Thymus (tissue), 11 donors: ENCODE measurements around the gene ACSL6. TPM values are rescaled to one million over a fixed set of nuclear protein-coding genes. Genes with fewer than 3 reads are reported as not detected.

Experiments
- DNase-seq, 9 donors: peaks; one replicate each; pipeline ENCODE4 v3.0.0-alpha.2; 2013; ENCODE audit warnings: low spot score in 9 of 9, low read depth in 6 of 9, missing footprints in 1 of 9
- H3K27ac ChIP-seq, 2 donors: one replicate each; pipeline ENCODE4 v1.5.1; 2013; ENCODE audit warnings: control low read depth in 1 of 2, low read depth in 1 of 2, low read length in 1 of 2, mild to moderate bottlenecking in 1 of 2, moderate library complexity in 1 of 2
- H3K27me3 ChIP-seq, 2 donors: one replicate each; pipeline ENCODE4 v1.5.1; 2013; ENCODE audit warnings: low read length in 1 of 2; ENCODE audit not compliant: control insufficient read depth in 2 of 2, insufficient read depth in 1 of 2
- H3K36me3 ChIP-seq, 2 donors: one replicate each; pipeline ENCODE4 v1.5.1; 2013; ENCODE audit warnings: low read length in 1 of 2, mild to moderate bottlenecking in 1 of 2, moderate library complexity in 1 of 2; ENCODE audit not compliant: control insufficient read depth in 2 of 2, insufficient read depth in 2 of 2
- H3K4me1 ChIP-seq, 2 donors: one replicate each; pipeline ENCODE4 v1.5.1; 2013; ENCODE audit warnings: low read length in 2 of 2; ENCODE audit not compliant: control insufficient read depth in 2 of 2, insufficient read depth in 2 of 2
- H3K4me3 ChIP-seq, 2 donors: one replicate each; pipeline ENCODE4 v1.5.1; 2013; ENCODE audit warnings: low read length in 2 of 2, control low read depth in 1 of 2, mild to moderate bottlenecking in 1 of 2
- H3K9me3 ChIP-seq, 2 donors: one replicate each; pipeline ENCODE4 v1.5.1; 2013; ENCODE audit warnings: low read length in 1 of 2, mild to moderate bottlenecking in 1 of 2; ENCODE audit not compliant: control insufficient read depth in 2 of 2, insufficient read depth in 1 of 2
- WGBS: extraction: QIAGEN DNeasy Blood & Tissue Kit; methylation state at CpG from one replicate; pipeline ENCODE4 v1.1.7; 2013; 5-methylcytosine and 5-hydroxymethylcytosine counted together
- polyA plus RNA-seq: library from polyadenylated mRNA; stranded (reverse); fragments of 200-250 nt; gene quantifications from one replicate; pipeline ENCODE4 v1.2.3, GENCODE V29; 2013
- total RNA-seq: library from RNA; stranded (reverse); fragments of 120-200 nt; gene quantifications from one replicate; pipeline ENCODE4 v1.2.4, GENCODE V29; 2013
- donor health status: healthy.

ACSL6 gene
- total and polyA plus RNA-seq, 2 donors, result 1.3 to 1.7 TPM

GRCh38 chr5:131992370-131992769, 19.1 kb downstream of the ACSL6 start:
- no peaks in the 10 kb centered on the region for H3K9me3 ChIP-seq
- H3K4me1 ChIP-seq, result no peaks in the 10 kb centered on the region
- no peaks in the 10 kb centered on the region for H3K36me3 ChIP-seq
- 95% methylated on average over 5 of the region's 5 CpGs for WGBS
- peaks cover 0 to 2% of the 10 kb centered on the region in 2 donors for H3K27me3 ChIP-seq
- no peak for DNase-seq
- no peak overlapping the region for H3K4me3 ChIP-seq
- no peak overlapping the region for H3K27ac ChIP-seq

- 76% methylated on average over 10 of the region's 10 CpGs for WGBS
- Histone ChIP-seq H3K9me3 (no peaks in the 10 kb centered on the region), H3K27me3 (peaks cover 0 to 2% of the 10 kb centered on the region in 2 donors), H3K4me1 (no peaks in the 10 kb centered on the region), H3K27ac (no peak overlapping the region), H3K4me3 (no peak overlapping the region), H3K36me3 (no peaks in the 10 kb centered on the region)
- no peak for DNase-seq
Measured at GRCh38 chr5:131991593-131992324, 19.7 kb downstream of the ACSL6 start.

- no peaks in the 10 kb centered on the region for H3K36me3 ChIP-seq
- H3K27ac ChIP-seq, result no peak overlapping the region
- H3K4me3 ChIP-seq, result no peak overlapping the region
- DNase-seq, result no peak
- H3K27me3 ChIP-seq, result peaks cover 0 to 2% of the 10 kb centered on the region in 2 donors
- H3K4me1 ChIP-seq, result no peaks in the 10 kb centered on the region
- no peaks in the 10 kb centered on the region for H3K9me3 ChIP-seq
- 98% methylated on average over 13 of the region's 13 CpGs for WGBS
Measured at GRCh38 chr5:131990716-131991115, 20.7 kb downstream of the ACSL6 start.

GRCh38 chr5:131988601-131989000, 22.9 kb downstream of the ACSL6 start:
- Histone ChIP-seq H3K27me3 (peaks cover 0 to 2% of the 10 kb centered on the region in 2 donors), H3K27ac (no peak overlapping the region), H3K36me3 (no peaks in the 10 kb centered on the region), H3K4me1 (no peaks in the 10 kb centered on the region), H3K9me3 (no peaks in the 10 kb centered on the region), H3K4me3 (no peak overlapping the region)
- WGBS, result 99% methylated on average over 6 of the region's 6 CpGs
- no peak for DNase-seq

- H3K4me1 ChIP-seq, result no peaks in the 10 kb centered on the region
- H3K27ac ChIP-seq, result no peak overlapping the region
- WGBS, result 96% methylated on average over 3 of the region's 3 CpGs
- H3K27me3 ChIP-seq, result peaks cover 0 to 2% of the 10 kb centered on the region in 2 donors
- no peaks in the 10 kb centered on the region for H3K36me3 ChIP-seq
- H3K4me3 ChIP-seq, result no peak overlapping the region
- DNase-seq, result no peak
- no peaks in the 10 kb centered on the region for H3K9me3 ChIP-seq
Measured at GRCh38 chr5:131987251-131987650, 24.2 kb downstream of the ACSL6 start.

- 96% methylated on average over 8 of the region's 8 CpGs for WGBS
- Histone ChIP-seq H3K36me3 (no peaks in the 10 kb centered on the region), H3K27ac (no peak overlapping the region), H3K27me3 (no peaks in the 10 kb centered on the region), H3K4me1 (no peaks in the 10 kb centered on the region), H3K9me3 (no peaks in the 10 kb centered on the region), H3K4me3 (no peak overlapping the region)
- no peak for DNase-seq
Measured at GRCh38 chr5:131986161-131986912, 25.1 kb downstream of the ACSL6 start.

GRCh38 chr5:131984956-131985665, 26.3 kb downstream of the ACSL6 start:
- no peak for DNase-seq
- Histone ChIP-seq H3K27me3 (no peaks in the 10 kb centered on the region), H3K27ac (no peak overlapping the region), H3K36me3 (no peaks in the 10 kb centered on the region), H3K4me3 (no peak overlapping the region), H3K9me3 (no peaks in the 10 kb centered on the region), H3K4me1 (no peaks in the 10 kb centered on the region)
- 97% methylated on average over 8 of the region's 8 CpGs for WGBS

- no peak for DNase-seq
- H3K36me3 ChIP-seq, result no peaks in the 10 kb centered on the region
- no peaks in the 10 kb centered on the region for H3K4me1 ChIP-seq
- H3K4me3 ChIP-seq, result no peak overlapping the region
- no peak overlapping the region for H3K27ac ChIP-seq
- H3K9me3 ChIP-seq, result no peaks in the 10 kb centered on the region
- 90% methylated on average over 2 of the region's 2 CpGs for WGBS
- H3K27me3 ChIP-seq, result no peaks in the 10 kb centered on the region
Measured at GRCh38 chr5:131983244-131983771, 28.1 kb downstream of the ACSL6 start.

- no peak for DNase-seq
- WGBS, result 92% methylated on average over 4 of the region's 4 CpGs
- no peak overlapping the region for H3K27ac ChIP-seq
- no peaks in the 10 kb centered on the region for H3K36me3 ChIP-seq
- H3K9me3 ChIP-seq, result no peaks in the 10 kb centered on the region
- H3K4me3 ChIP-seq, result no peak overlapping the region
- peaks cover 0 to 3% of the 10 kb centered on the region in 2 donors for H3K4me1 ChIP-seq
- H3K27me3 ChIP-seq, result no peaks in the 10 kb centered on the region
Measured at GRCh38 chr5:131981516-131981915, 29.9 kb downstream of the ACSL6 start.
